Chondrocyte (in vitro differentiated cells): Measurements from ENCODE around the gene C4orf51. TPM values are rescaled to one million over a fixed set of nuclear protein-coding genes. Genes with fewer than 3 reads are reported as not detected.

Source experiments
- DNase-seq: peaks from one replicate; pipeline ENCODE4 v3.0.0; 2021; ENCODE audit warnings: mixed read lengths, low spot score
- H3K27ac Mint-ChIP-seq: one replicate; pipeline ENCODE4 v1.8.0; 2021; ENCODE audit warnings: mild to moderate bottlenecking, moderate library complexity, mixed read lengths; ENCODE audit not compliant: unreplicated experiment
- H3K27me3 Mint-ChIP-seq: 2 replicates; pipeline ENCODE4 v1.8.0; 2021; ENCODE audit warnings: low read depth, mixed read lengths
- H3K36me3 Mint-ChIP-seq: 2 replicates; pipeline ENCODE4 v1.8.0; 2021; ENCODE audit warnings: low read depth, mixed read lengths
- H3K4me1 Mint-ChIP-seq: 2 replicates; pipeline ENCODE4 v1.8.0; 2021; ENCODE audit warnings: low read depth, mild to moderate bottlenecking, mixed read lengths
- H3K4me3 Mint-ChIP-seq: one replicate; pipeline ENCODE4 v1.8.0; 2021; ENCODE audit warnings: mild to moderate bottlenecking, moderate library complexity, mixed read lengths; ENCODE audit not compliant: unreplicated experiment
- H3K9me3 Mint-ChIP-seq: 2 replicates; pipeline ENCODE4 v1.8.0; 2021; ENCODE audit warnings: low read depth, mixed read lengths
- CTCF ChIP-seq: fragments of 200-600 bp; sonication (generic); IDR thresholded peaks from 2 replicates; pipeline ENCODE4 v1.5.0; 2021; ENCODE audit warnings: antibody characterized with exemption, mild to moderate bottlenecking, moderate library complexity
- total RNA-seq: library from RNA; stranded (reverse); gene quantifications from 3 replicates; pipeline ENCODE4 v1.2.1, GENCODE V29; 2021

Gene C4orf51
- total RNA-seq, 1 donor from 2014 or later = not detected

- H3K36me3 Mint-ChIP-seq = no peaks in the 10 kb centered on the region
- DNase-seq = no peak
- TF ChIP-seq CTCF = no peak
- no peak overlapping the region for H3K4me3 Mint-ChIP-seq
- peak overlapping the region; percentile 29 for H3K27ac Mint-ChIP-seq
- H3K4me1 Mint-ChIP-seq = peaks cover 45% of the 10 kb centered on the region
- H3K9me3 Mint-ChIP-seq = peaks cover 11% of the 10 kb centered on the region
- H3K27me3 Mint-ChIP-seq = no peaks in the 10 kb centered on the region
These were observed 60.9 kb downstream of the C4orf51 start for GRCh38 chr4:145740806-145741205.

DNA sequence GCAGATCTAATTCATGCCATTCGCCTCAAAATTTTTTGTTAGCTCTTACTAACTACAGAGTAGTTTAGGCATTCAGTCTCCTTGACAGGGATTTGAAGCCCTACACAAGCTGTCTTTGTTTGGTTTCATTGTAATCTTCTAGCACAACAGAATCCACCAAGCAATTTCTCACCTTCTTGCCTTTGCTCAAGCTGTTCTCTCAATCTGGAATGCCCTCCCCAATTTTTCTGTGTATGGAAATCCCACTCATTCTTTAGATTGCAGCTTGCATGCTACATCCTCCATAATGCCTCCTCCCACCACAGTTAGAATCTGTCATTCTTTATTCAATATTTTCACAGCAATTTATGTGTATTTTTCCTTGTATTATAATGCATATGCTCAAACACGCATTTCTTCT lies 63.7 kb downstream of the C4orf51 start:
- Mint-ChIP-seq H3K36me3 (no peaks in the 10 kb centered on the region), H3K27ac (no peak overlapping the region), H3K9me3 (peaks cover 21% of the 10 kb centered on the region), H3K27me3 (no peaks in the 10 kb centered on the region), H3K4me1 (peaks cover 24% of the 10 kb centered on the region), H3K4me3 (no peak overlapping the region)
- no peak for DNase-seq
- no peak for TF ChIP-seq CTCF

GRCh38 chr4:145755802-145756201 lies 75.9 kb downstream of the C4orf51 start:
- no peak overlapping the region for H3K27ac Mint-ChIP-seq
- H3K4me3 Mint-ChIP-seq = no peak overlapping the region
- H3K9me3 Mint-ChIP-seq = peaks cover 3% of the 10 kb centered on the region
- no peak for TF ChIP-seq CTCF
- H3K4me1 Mint-ChIP-seq = no peaks in the 10 kb centered on the region
- H3K27me3 Mint-ChIP-seq = no peaks in the 10 kb centered on the region
- H3K36me3 Mint-ChIP-seq = peaks cover 22% of the 10 kb centered on the region
- DNase-seq = no peak

- no peak for DNase-seq
- no peak for TF ChIP-seq CTCF
- H3K27me3 Mint-ChIP-seq = no peaks in the 10 kb centered on the region
- H3K36me3 Mint-ChIP-seq = peaks cover 25% of the 10 kb centered on the region
- H3K9me3 Mint-ChIP-seq = no peaks in the 10 kb centered on the region
- H3K4me1 Mint-ChIP-seq = no peaks in the 10 kb centered on the region
- H3K4me3 Mint-ChIP-seq = no peak overlapping the region
- H3K27ac Mint-ChIP-seq = no peak overlapping the region
These were observed 76.3 kb downstream of the C4orf51 start for GRCh38 chr4:145756244-145756643.

GRCh38 chr4:145757188-145757587 lies 77.2 kb downstream of the C4orf51 start:
- no peak overlapping the region for H3K4me3 Mint-ChIP-seq
- no peaks in the 10 kb centered on the region for H3K4me1 Mint-ChIP-seq
- no peaks in the 10 kb centered on the region for H3K27me3 Mint-ChIP-seq
- no peak for DNase-seq
- H3K27ac Mint-ChIP-seq = no peak overlapping the region
- peaks cover 31% of the 10 kb centered on the region for H3K36me3 Mint-ChIP-seq
- no peak for TF ChIP-seq CTCF
- H3K9me3 Mint-ChIP-seq = no peaks in the 10 kb centered on the region
